ENCODE results near the gene TSBP1.

The TSBP1 gene, protein sequence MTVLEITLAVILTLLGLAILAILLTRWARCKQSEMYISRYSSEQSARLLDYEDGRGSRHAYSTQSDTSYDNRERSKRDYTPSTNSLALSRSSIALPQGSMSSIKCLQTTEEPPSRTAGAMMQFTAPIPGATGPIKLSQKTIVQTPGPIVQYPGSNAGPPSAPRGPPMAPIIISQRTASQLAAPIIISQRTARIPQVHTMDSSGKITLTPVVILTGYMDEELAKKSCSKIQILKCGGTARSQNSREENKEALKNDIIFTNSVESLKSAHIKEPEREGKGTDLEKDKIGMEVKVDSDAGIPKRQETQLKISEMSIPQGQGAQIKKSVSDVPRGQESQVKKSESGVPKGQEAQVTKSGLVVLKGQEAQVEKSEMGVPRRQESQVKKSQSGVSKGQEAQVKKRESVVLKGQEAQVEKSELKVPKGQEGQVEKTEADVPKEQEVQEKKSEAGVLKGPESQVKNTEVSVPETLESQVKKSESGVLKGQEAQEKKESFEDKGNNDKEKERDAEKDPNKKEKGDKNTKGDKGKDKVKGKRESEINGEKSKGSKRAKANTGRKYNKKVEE

GRCh38 chr6:32371803-32372202 is at the start of gene TSBP1:
Gene TSBP1 (minus strand): TSS chr6:32371903. CDS start chr6:32371706, 197 bp downstream.
- DNase-seq = no peak

- no peak for DNase-seq
Measured at GRCh38 chr6:32416036-32416435, 44.3 kb upstream of the TSBP1 start.

DNA sequence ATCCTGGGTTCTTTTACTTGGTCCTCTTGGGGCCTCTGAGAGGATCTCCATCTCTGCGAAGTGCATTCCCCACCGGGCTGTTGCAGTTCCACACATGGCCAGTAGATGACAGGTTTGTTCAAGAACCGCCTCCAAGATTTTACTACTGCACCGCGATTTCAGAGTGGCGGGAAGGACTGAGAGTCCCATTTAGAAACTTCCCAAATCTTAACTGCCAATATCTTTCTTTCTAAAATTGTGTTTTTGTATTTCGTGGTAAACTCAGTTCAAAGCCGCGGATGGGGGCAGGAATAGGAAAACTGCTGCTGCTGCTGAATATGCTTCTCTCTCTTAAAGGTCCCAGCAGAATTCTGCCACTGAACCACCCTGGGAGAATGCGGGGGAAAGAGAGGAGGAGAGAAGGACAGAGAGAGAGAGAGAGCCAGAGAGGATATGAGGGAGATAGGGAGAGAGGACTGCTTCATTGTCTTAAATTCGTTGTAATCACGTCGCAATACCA is 43.9 kb upstream of the TSBP1 start:
- DNase-seq = peak; percentile 15

DNA sequence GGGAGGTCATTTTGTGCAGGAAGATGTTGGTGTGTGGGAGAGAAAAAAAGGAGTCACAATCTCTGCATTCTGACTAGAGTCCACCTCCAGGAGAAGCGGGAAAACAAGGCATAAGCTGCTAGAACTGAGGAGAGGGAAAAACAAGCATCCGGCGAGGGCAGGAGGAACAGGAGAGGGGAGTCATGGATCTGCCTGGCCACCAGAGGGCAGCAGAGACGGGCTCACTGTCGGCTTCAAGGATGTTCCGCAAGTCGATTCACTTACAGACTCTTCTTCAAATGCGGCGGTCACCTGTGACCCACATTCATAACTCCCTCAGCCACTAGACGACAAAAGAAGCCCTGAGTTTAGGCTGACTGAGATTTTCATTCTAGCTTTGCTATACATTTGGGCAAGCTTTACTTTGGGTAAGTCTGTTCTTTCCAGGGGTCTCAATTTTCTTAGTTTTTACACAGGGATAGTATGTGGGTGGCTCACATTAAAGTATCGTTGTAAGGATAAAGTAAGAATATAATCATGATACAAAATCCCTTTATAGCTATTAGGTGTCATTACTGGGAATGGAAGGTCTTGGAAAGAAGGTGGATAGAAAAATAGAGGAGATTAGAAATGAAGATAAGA is 41.8 kb upstream of the TSBP1 start:
- DNase-seq = peak; percentile 29

- no peak for DNase-seq
Measured at GRCh38 chr6:32411566-32412327, 40.0 kb upstream of the TSBP1 start.

DNA sequence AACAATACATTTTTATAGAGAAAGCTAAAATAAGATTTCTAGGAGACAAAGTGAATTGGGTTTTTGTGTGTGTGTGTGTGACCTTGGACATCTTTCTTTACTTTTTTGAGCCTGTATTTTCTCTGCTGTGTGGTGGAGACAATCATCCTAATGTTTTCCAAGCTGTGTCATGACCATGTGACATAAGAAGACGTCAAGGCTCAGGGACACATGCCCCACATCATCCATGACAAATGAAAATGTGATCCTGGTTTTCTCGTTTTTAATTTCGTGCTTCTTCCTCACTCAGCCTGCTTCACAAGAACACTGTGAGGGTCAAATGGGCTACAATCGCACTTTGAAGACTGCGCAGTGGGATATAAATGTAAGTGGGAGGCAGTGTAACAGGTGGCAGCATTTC is 39.2 kb upstream of the TSBP1 start:
- DNase-seq = no peak

DNA sequence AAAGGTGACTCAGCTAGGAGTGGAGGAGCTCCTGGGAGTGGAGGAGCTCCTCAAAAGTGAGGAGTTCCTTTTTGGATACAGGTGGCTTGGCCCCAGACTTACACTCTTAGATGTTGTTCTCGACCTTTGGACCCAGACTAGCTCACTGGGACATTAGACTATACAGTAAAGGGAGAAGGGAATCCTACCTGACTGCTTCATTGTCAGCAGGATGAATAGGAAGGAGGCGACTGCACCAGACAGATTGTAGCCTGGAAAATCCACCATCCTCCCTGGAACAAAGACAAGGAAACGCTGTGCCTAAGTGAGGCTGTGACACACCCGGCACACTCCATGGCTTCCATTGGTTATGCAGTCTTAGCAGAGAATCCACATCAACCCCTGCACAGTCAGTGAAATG is 35.2 kb upstream of the TSBP1 start, which contains the start of gene BTNL2:
TSS of gene BTNL2 (minus strand) at position 325 of the 400 bp plus-strand sequence. CDS start at position 267, 58 bp downstream.
- no peak for DNase-seq

DNA sequence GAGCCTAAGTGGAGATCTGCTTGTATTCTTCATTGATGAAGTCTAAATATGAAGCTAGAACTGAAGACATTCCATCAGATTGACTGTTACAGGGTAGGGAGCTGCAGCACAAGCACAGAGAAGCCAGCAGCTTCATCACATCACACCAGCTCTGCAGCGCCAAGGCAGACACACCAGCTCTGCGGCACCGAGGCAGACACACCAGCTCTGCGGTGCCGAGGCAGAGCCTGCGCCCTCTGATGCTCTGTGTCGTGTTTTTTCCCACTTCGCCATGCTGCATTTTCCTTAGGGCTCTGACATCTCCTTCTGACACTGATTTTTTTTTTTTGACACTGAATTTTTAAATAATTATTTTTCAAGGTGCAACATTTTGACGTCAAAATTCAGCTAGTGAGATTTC is 34.5 kb upstream of the TSBP1 start:
- DNase-seq = no peak

GRCh38 chr6:32405656-32406055 is 34.0 kb upstream of the TSBP1 start:
- DNase-seq = no peak

- no peak for DNase-seq
Measured at GRCh38 chr6:32402812-32403211, 31.1 kb upstream of the TSBP1 start.

DNA sequence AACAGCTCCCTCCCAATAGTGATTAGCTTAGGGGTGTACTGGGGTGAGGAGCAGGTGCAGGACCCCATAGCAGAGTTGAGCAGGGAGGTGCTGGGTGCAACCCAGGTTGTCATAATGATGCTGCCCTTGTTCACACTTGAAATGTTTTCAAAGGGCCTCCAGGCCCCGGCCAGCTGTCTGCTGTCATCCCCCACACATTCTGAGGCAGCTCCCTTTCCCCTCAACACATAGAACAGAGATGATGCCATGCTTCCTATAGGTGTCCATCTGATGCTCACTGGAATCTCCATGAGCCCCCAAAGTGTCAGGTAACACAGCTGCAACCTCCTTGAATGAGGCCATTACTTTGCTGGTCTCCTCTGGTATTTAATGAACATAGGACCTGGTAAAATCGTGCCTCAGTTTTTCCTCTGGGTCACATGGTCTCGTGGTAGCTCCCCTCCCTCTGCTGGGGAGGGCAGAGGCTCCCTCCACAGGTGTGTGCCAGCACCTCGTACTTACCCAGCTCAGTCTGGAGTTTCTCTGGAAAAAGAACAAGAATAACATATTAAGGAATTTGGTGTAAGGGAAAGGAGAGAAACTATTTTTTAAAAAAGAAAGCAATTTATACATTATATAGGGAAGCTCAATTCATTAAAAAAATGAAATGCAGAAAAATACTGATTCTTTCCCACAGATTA is 29.7 kb upstream of the TSBP1 start:
- DNase-seq = no peak

- DNase-seq = no peak
Measured at GRCh38 chr6:32397252-32397920, 25.7 kb upstream of the TSBP1 start.

DNA sequence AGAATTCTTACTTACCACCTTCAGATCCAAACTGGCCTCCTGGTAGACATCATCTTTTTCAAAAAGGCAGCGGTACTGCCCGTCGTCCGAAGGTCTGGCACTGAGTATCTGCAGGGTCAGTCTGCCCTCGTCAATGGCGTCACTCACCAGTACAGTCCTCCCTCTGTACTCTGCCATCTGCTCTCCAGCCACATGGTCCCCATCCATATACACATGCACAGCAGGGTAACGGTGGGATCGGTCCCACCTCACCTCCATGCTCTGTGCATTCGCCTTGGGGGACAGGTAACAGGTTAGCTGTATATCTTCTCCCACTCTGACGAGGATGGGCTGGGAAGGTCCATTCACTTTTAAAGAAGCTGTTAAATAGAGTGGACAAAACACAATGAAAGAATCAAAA is 24.3 kb upstream of the TSBP1 start:
- no peak for DNase-seq

GRCh38 chr6:32393665-32394420 is 22.1 kb upstream of the TSBP1 start:
- no peak for DNase-seq

DNA sequence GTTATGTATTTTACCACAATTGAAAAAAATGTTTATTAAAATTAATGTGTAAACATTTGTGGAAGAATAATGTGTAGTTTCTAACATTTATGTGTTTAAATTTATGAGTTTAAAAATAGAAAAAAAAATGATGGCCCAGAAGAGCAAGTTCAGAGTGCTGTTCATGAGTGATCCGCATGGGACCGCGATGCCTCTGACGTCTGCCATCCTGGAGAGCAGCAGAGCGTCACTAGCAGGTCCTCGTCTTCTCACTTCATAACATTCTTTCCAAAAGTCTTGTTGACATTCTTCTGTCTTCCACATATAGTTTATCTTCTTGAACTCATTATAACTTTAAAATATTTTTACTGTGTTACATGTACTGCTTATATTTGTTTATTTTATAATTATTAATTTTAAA is 19.8 kb upstream of the TSBP1 start:
- DNase-seq = no peak

GRCh38 chr6:32387589-32388340 is 16.1 kb upstream of the TSBP1 start:
- no peak for DNase-seq

- no peak for DNase-seq
Measured at GRCh38 chr6:32386040-32386439, 14.3 kb upstream of the TSBP1 start.

DNA sequence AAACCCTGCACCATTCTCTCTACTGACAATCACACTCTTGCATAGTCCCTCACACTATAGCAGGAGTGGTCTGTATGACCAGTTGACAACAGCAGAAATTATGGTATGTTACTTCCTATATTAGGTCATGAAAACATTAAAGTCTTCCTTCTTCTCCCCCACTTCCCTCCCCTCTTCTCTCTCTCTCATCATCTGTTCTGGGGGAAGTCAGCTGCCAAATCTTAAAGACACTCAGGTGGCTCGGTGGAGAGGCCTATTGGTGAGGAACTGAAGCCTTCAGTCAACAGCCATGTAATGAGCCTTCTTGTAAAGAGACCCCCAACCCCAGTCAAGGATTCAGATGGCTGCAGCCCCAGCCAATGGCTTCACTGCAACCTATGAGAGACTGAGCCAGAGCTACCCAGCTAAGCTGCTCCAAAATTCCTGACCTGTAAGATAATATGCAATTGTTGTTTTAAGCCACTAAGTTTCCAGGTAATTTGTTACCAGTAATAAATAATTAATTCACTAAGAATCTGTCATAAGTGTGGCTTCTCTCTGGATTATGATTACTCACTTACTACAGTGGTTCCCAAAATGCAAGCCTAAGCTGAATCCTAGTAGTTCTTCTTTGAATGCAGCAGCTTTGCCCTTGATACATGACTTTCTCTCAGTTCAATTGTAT is 11.2 kb upstream of the TSBP1 start:
- DNase-seq = no peak

- DNase-seq = no peak
Measured at GRCh38 chr6:32379545-32379944, 7.8 kb upstream of the TSBP1 start.
